Body of pancreas (tissue), 4 donors: ENCODE measurements around the gene C2. TPM values are rescaled to one million over a fixed set of nuclear protein-coding genes. Genes with fewer than 3 reads are reported as not detected.

ENCODE experiments used
- ATAC-seq: fragments of 150-250 bp; one replicate; pipeline ENCODE4 v1.9.1; 2016
- DNase-seq, 4 donors: peaks; one replicate each; pipeline ENCODE4 v3.0.0-alpha.2; 2019
- H3K27ac ChIP-seq, 4 donors: fragments of 200-600 bp; sonication (generic); 1 replicate in 3 of 4; 2 replicates in 1 of 4; pipeline versions ENCODE4 v1.5.1 to v1.6.1; 2016 to 2019; ENCODE audit warnings: mild to moderate bottlenecking in 1 of 4, mixed read lengths in 1 of 4, moderate library complexity in 1 of 4
- H3K27me3 ChIP-seq, 2 donors: fragments of 200-600 bp; sonication (generic); one replicate each; pipeline ENCODE4 v1.6.0; 2016; ENCODE audit warnings: mild to moderate bottlenecking in 1 of 2
- H3K36me3 ChIP-seq, 2 donors: fragments of 200-600 bp; sonication (generic); replicated peaks in 1 of 2; 2 replicates each; pipeline ENCODE4 v1.5.1; 2016; ENCODE audit warnings: low read depth in 2 of 2; ENCODE audit not compliant: insufficient read depth in 1 of 2
- H3K4me1 ChIP-seq: fragments of 200-600 bp; sonication (generic); one replicate; pipeline ENCODE4 v1.6.0; 2016
- H3K4me3 ChIP-seq, 2 donors: fragments of 200-600 bp; sonication (generic); 1 replicate in 1 of 2; 2 replicates in 1 of 2; pipeline ENCODE4 v1.5.1; 2016 to 2019
- H3K9me3 ChIP-seq, 3 donors: fragments of 200-600 bp; sonication (generic); 1 replicate in 2 of 3; 2 replicates in 1 of 3; pipeline ENCODE4 v1.5.1; 2016
- CTCF ChIP-seq, 7 experiments: fragments of 450-650 bp in 4 of 7; fragments of 200-600 bp in 3 of 7; sonication (generic) in 3 of 7; IDR thresholded peaks; one replicate each; pipeline ENCODE4 v1.5.1; 2016 to 2019; ENCODE audit warnings: antibody characterized with exemption in 7 of 7
- POLR2A ChIP-seq, 3 donors: fragments of 450-650 bp; IDR thresholded peaks; one replicate each; pipeline ENCODE4 v1.6.1; 2016; ENCODE audit warnings: antibody characterized with exemption in 3 of 3, mild to moderate bottlenecking in 2 of 3
- WGBS, 2 donors: methylation state at CpG; one replicate each; pipeline ENCODE4 v1.1.5; 2017; 5-methylcytosine and 5-hydroxymethylcytosine counted together
- intact Hi-C: fragments of 100-400 bp; cut with DNase I; formaldehyde crosslinking; loops from one replicate; pipeline ENCODE4 v1.15.1; 2023
- total RNA-seq, 2 donors: library from RNA; depleted of rRNA; stranded (reverse); fragments of >200 nt; gene quantifications; one replicate each; pipeline ENCODE4 v1.1.0, GENCODE V29; 2016

Gene C2
- total RNA-seq, 2 donors from 2014 or later, result 1.3 TPM

GRCh38 chr6:31949926-31950548 lies 22.5 kb downstream of the C2 start:
- DNase-seq (no peak), ATAC-seq (no peak)
- no peaks in the 10 kb centered on the region for H3K9me3 ChIP-seq
- no peak overlapping the region for H3K4me3 ChIP-seq
- intact Hi-C loops, result loop anchor here (5.0 kb wide), 1 partner anchor 268 kb away; the partner anchor contains the start of gene LY6G5C
- H3K36me3 ChIP-seq, result peaks cover 8 to 17% of the 10 kb centered on the region in 2 donors
- WGBS, 2 donors, result 77 to 83% methylated on average over 7 of the region's 7 CpGs
- no peak overlapping the region for H3K27ac ChIP-seq
- H3K27me3 ChIP-seq, result no peaks in the 10 kb centered on the region
- H3K4me1 ChIP-seq, result peaks cover 11% of the 10 kb centered on the region
- TF ChIP-seq CTCF (IDR thresholded peaks at IDR 0.05) (no peak), POLR2A (IDR thresholded peaks at IDR 0.05) (no peak)

GRCh38 chr6:31952140-31952805 lies 24.8 kb downstream of the C2 start:
- Histone ChIP-seq H3K27me3 (no peaks in the 10 kb centered on the region), H3K27ac (no peak overlapping the region), H3K36me3 (peaks cover 8 to 25% of the 10 kb centered on the region in 2 donors), H3K9me3 (no peaks in the 10 kb centered on the region), H3K4me3 (no peak overlapping the region), H3K4me1 (peaks cover under 1% of the 10 kb centered on the region)
- intact Hi-C loops, result loop anchor here (5.0 kb wide), 1 partner anchor 270 kb away; the partner anchor contains the start of gene LY6G5C
- ATAC-seq (peak; percentile 76), DNase-seq (peak; percentile 61 to 74 (median 64))
- WGBS, 2 donors, result 51 to 53% methylated on average over 5 of the region's 5 CpGs
- no peak for TF ChIP-seq POLR2A (IDR thresholded peaks at IDR 0.05)
- peak; percentile 54 to 72 (median 64) for TF ChIP-seq CTCF (IDR thresholded peaks at IDR 0.05)

- H3K36me3 ChIP-seq, result peaks cover 8 to 25% of the 10 kb centered on the region in 2 donors
Observed at GRCh38 chr6:31952890-31953289, 25.4 kb downstream of the C2 start.

GRCh38 chr6:31954511-31954910 lies 27.0 kb downstream of the C2 start:
- DNase-seq (no peak), ATAC-seq (no peak)
- H3K36me3 ChIP-seq, result peaks cover 8 to 25% of the 10 kb centered on the region in 2 donors
- no peaks in the 10 kb centered on the region for H3K27me3 ChIP-seq
- no peaks in the 10 kb centered on the region for H3K9me3 ChIP-seq
- no peak overlapping the region for H3K27ac ChIP-seq
- intact Hi-C loops, result loop anchor here (5.0 kb wide), 1 partner anchor 272 kb away; the partner anchor contains the start of gene LY6G5C
- no peak overlapping the region for H3K4me3 ChIP-seq
- TF ChIP-seq POLR2A (IDR thresholded peaks at IDR 0.05) (no peak), CTCF (IDR thresholded peaks at IDR 0.05) (no peak)
- WGBS, 2 donors, result 95 to 98% methylated on average over 27 to 28 of the region's 28 CpGs
- peaks cover 16% of the 10 kb centered on the region for H3K4me1 ChIP-seq

More at GRCh38 chr6:31952890-31953289, 25.4 kb downstream of the C2 start:
- intact Hi-C loops, result loop anchor here (5.0 kb wide), 1 partner anchor 271 kb away; the partner anchor contains the start of gene LY6G5C
- no peaks in the 10 kb centered on the region for H3K27me3 ChIP-seq
- ATAC-seq, result no peak
- TF ChIP-seq CTCF (IDR thresholded peaks at IDR 0.05), result no peak
- DNase-seq, result no peak
- peaks cover 7% of the 10 kb centered on the region for H3K4me1 ChIP-seq
- H3K27ac ChIP-seq, result no peak overlapping the region
- WGBS, 2 donors, result 68 to 84% methylated on average over 5 of the region's 5 CpGs
- no peaks in the 10 kb centered on the region for H3K9me3 ChIP-seq
- H3K4me3 ChIP-seq, result no peak overlapping the region
